ENCODE data around the gene WNT9A.

Gene WNT9A

GRCh38 chr1:227941509-227942020 lies 6.2 kb downstream of the WNT9A start:
- no peak for DNase-seq (ENCODE audit: low spot score)

GRCh38 chr1:227940791-227941241 lies 6.9 kb downstream of the WNT9A start:
- DNase-seq (ENCODE audit: low spot score) = no peak

- DNase-seq (ENCODE audit: low spot score) = no peak
Observed at GRCh38 chr1:227939791-227940771, 7.7 kb downstream of the WNT9A start.

GRCh38 chr1:227938911-227939790 lies 8.6 kb downstream of the WNT9A start:
- DNase-seq (ENCODE audit: low spot score) = no peak

- no peak for DNase-seq (ENCODE audit: low spot score)
Observed at GRCh38 chr1:227938276-227938675, 9.5 kb downstream of the WNT9A start.

- no peak for DNase-seq (ENCODE audit: low spot score)
Observed at GRCh38 chr1:227937838-227938145, 9.9 kb downstream of the WNT9A start.

GRCh38 chr1:227937031-227937837 lies 10.5 kb downstream of the WNT9A start:
- DNase-seq (ENCODE audit: low spot score) = no peak

GRCh38 chr1:227935826-227936225 lies 11.9 kb downstream of the WNT9A start:
- DNase-seq (ENCODE audit: low spot score) = no peak

- DNase-seq (ENCODE audit: low spot score) = no peak
Observed at GRCh38 chr1:227934476-227935313, 13.0 kb downstream of the WNT9A start.

- DNase-seq (ENCODE audit: low spot score) = no peak
Observed at GRCh38 chr1:227929751-227930472, 17.8 kb downstream of the WNT9A start.

- DNase-seq (ENCODE audit: low spot score) = no peak
Observed at GRCh38 chr1:227928811-227929375, 18.8 kb downstream of the WNT9A start.

- DNase-seq (ENCODE audit: low spot score) = no peak
Observed at GRCh38 chr1:227927971-227928741, 19.6 kb downstream of the WNT9A start.

- no peak for DNase-seq (ENCODE audit: low spot score)
Observed at GRCh38 chr1:227926896-227927885, 20.5 kb downstream of the WNT9A start.

- DNase-seq (ENCODE audit: low spot score) = no peak
Observed at GRCh38 chr1:227926216-227926791, 21.4 kb downstream of the WNT9A start.

- no peak for DNase-seq (ENCODE audit: low spot score)
Observed at GRCh38 chr1:227925582-227926198, 22.0 kb downstream of the WNT9A start.

- DNase-seq (ENCODE audit: low spot score) = no peak
Observed at GRCh38 chr1:227924833-227925574, 22.7 kb downstream of the WNT9A start.

Data from germinal center (tissue), 1 donor.